Measurements from ENCODE around the gene LRRC46. TPM values are rescaled to one million over a fixed set of nuclear protein-coding genes. Genes with fewer than 3 reads are reported as not detected.

Gene LRRC46
- total and polyA plus RNA-seq, 10 of the 15 experiments (the other 5 are each of a cell fraction or from before 2014, with no cell fraction given): 0.15 to 1.8 (median 0.38) TPM; not detected in 1

DNA sequence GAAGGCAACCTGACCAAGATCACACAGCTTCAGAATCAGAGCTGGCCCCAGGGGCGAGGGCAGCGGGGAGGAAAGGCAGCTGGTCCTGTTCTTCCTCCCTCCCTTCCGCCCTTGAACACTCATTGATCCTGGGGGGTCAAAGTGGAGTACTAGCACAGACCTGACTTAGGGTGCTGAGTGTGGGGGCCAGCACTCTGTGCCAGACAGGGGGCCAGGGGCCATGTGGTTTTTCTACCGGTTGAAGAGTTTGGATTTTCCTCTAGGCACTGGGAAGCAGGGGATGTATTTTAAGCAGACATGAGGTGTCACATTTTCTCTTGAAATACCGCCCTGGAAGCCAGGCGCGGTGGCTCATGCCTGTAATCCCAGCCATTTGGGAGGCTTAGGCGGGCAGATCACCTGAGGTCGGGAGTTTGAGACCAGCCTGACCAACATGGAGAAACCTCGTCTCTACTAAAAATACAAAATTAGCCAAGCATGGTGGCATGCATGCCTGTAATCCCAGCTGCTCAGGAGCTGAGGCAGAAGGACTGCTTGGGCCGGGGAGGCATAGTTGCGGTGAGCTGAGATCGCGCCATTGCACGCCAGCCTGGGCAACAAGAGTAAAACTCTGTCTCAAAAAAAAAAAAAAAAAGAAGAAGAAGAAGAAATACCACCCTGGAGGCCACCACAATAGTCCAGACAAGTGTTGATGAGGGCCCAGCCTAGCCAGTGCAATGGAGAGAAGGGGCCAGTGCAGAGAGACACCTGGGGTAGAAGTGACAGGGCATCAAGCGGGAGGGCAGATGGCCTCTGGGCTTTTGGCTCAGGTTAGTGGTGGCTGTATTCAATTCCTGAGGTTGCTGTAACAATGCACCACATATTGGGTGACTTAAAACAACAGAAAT, 25.2 kb upstream of the LRRC46 start:
- POLR2A ChIA-PET: interaction anchor here (0.7 kb wide), 1 partner anchor 104 kb away, joined by 3 read pairs; no protein-coding TSS in a partner anchor
- no peaks in the 10 kb centered on the region for H3K9me3 ChIP-seq (replicated peaks; ENCODE audit: control insufficient read depth, insufficient read depth, low read length)
- WGBS (ENCODE audit: insufficient coverage, insufficient replicate concordance, low lambda C conversion rate, missing lambda C conversion rate): 79% methylated on average over 16 of the region's 16 CpGs
- no peaks in the 10 kb centered on the region for H3K27me3 ChIP-seq (replicated peaks in 1 of 2; ENCODE audit: control insufficient read depth in 2 of 2, insufficient read depth in 2 of 2, low read length in 1 of 2)
- ATAC-seq: no peak
- H3K27ac ChIP-seq (ENCODE audit: control insufficient read depth, insufficient read depth): no peak overlapping the region
- CTCF ChIA-PET: interaction anchor here (1.0 to 1.6 kb wide), 2 partner anchors 8 to 143 kb away, joined by 3 to 7 read pairs; no protein-coding TSS in a partner anchor
- no peak overlapping the region for H3K4me2 ChIP-seq (ENCODE audit: control insufficient read depth, insufficient read depth)
- H3K4me1 ChIP-seq (ENCODE audit: control insufficient read depth, insufficient read depth, low read length): no peaks in the 10 kb centered on the region
- no peak overlapping the region for H3K4me3 ChIP-seq
- H2AFZ ChIP-seq (ENCODE audit: control insufficient read depth, low read depth, low read length): no peak overlapping the region
- TF ChIP-seq, protein P1, sequence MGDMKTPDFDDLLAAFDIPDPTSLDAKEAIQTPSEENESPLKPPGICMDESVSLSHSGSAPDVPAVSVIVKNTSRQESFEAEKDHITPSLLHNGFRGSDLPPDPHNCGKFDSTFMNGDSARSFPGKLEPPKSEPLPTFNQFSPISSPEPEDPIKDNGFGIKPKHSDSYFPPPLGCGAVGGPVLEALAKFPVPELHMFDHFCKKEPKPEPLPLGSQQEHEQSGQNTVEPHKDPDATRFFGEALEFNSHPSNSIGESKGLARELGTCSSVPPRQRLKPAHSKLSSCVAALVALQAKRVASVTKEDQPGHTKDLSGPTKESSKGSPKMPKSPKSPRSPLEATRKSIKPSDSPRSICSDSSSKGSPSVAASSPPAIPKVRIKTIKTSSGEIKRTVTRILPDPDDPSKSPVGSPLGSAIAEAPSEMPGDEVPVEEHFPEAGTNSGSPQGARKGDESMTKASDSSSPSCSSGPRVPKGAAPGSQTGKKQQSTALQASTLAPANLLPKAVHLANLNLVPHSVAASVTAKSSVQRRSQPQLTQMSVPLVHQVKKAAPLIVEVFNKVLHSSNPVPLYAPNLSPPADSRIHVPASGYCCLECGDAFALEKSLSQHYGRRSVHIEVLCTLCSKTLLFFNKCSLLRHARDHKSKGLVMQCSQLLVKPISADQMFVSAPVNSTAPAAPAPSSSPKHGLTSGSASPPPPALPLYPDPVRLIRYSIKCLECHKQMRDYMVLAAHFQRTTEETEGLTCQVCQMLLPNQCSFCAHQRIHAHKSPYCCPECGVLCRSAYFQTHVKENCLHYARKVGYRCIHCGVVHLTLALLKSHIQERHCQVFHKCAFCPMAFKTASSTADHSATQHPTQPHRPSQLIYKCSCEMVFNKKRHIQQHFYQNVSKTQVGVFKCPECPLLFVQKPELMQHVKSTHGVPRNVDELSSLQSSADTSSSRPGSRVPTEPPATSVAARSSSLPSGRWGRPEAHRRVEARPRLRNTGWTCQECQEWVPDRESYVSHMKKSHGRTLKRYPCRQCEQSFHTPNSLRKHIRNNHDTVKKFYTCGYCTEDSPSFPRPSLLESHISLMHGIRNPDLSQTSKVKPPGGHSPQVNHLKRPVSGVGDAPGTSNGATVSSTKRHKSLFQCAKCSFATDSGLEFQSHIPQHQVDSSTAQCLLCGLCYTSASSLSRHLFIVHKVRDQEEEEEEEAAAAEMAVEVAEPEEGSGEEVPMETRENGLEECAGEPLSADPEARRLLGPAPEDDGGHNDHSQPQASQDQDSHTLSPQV (IDR thresholded peaks at IDR 0.05): no peak
- TF ChIP-seq NR2C2 (IDR thresholded peaks at IDR 0.05; ENCODE audit: borderline replicate concordance, control insufficient read depth, insufficient read length, low read depth) (no peak), SREBF1 (IDR thresholded peaks at IDR 0.05; ENCODE audit: low read length) (no peak)
- no peaks in the 10 kb centered on the region for H4K20me1 ChIP-seq (ENCODE audit: control insufficient read depth, insufficient read depth)
- peaks cover 0 to 8% of the 10 kb centered on the region in 2 experiments; a peak in 3 of 4 replicates for H3K36me3 ChIP-seq (ENCODE audit: control insufficient read depth in 2 of 2, insufficient read depth in 2 of 2, low read length in 1 of 2)
- in situ Hi-C loops (cut with MboI): loop anchor here (10.0 kb wide), 1 partner anchor 111 kb away; the partner anchor contains the start of gene TBKBP1
- BruUV-seq (replicated peaks): no TSS peak
- H3K9ac ChIP-seq (ENCODE audit: control insufficient read depth, insufficient read depth, low read length): no peak overlapping the region
- H3K79me2 ChIP-seq (ENCODE audit: control insufficient read depth, insufficient read depth, low read length): no peaks in the 10 kb centered on the region
- FAIRE-seq: no peak
- RAD21 ChIA-PET (ENCODE audit: unreplicated experiment): no interaction called here
- intact Hi-C loops (cut with micrococcal nuclease; ENCODE audit: unreplicated experiment): no loop called here
- DNase-seq (ENCODE audit: low read depth, low spot score): no peak
- SMC1A ChIA-PET (ENCODE audit: uncharacterized antibody, unreplicated experiment): no interaction called here
